HuH-7.5 (cell line): Measurements from ENCODE around the gene TSKU.
"Not testable (repeated sequence)": the region's sequence is repeated elsewhere in the genome, so short reads cannot be mapped to it uniquely, and the experiment has no call there.

Source experiments
- DNase-seq: peaks from one replicate; pipeline ENCODE4 v3.0.0; 2011; ENCODE audit warnings: low spot score

Gene TSKU

GRCh38 chr11:76801736-76802135 is 18.6 kb downstream of the TSKU start:
- peak; percentile 58 for DNase-seq

GRCh38 chr11:76802151-76802550 is 19.0 kb downstream of the TSKU start:
- no peak for DNase-seq

- DNase-seq: no peak
These were observed 19.5 kb downstream of the TSKU start for GRCh38 chr11:76802621-76803020.

GRCh38 chr11:76803023-76803422 is 19.9 kb downstream of the TSKU start:
- DNase-seq: peak; percentile 20

- no peak for DNase-seq
These were observed 20.9 kb downstream of the TSKU start for GRCh38 chr11:76803811-76804600.

- peak; percentile 14 for DNase-seq
These were observed 22.2 kb downstream of the TSKU start for GRCh38 chr11:76805206-76805913.

- DNase-seq: no peak
These were observed 23.0 kb downstream of the TSKU start for GRCh38 chr11:76806131-76806530.

- no peak for DNase-seq
These were observed 23.6 kb downstream of the TSKU start for GRCh38 chr11:76806608-76807205.

GRCh38 chr11:76807206-76807875 is 24.2 kb downstream of the TSKU start:
- peak; percentile 69 for DNase-seq

GRCh38 chr11:76808171-76808570 is 25.0 kb downstream of the TSKU start:
- DNase-seq: no peak

GRCh38 chr11:76808996-76809395 is 25.8 kb downstream of the TSKU start:
- DNase-seq: no peak

GRCh38 chr11:76810151-76810853 is 27.1 kb downstream of the TSKU start:
- DNase-seq: peak; percentile 18

- no peak for DNase-seq
These were observed 28.1 kb downstream of the TSKU start for GRCh38 chr11:76811259-76811658.

GRCh38 chr11:76814414-76814813 is 31.3 kb downstream of the TSKU start:
- DNase-seq: no peak

- DNase-seq: not testable (repeated sequence)
These were observed 32.5 kb downstream of the TSKU start for GRCh38 chr11:76815678-76816077.

GRCh38 chr11:76820184-76820566 is 37.0 kb downstream of the TSKU start:
- DNase-seq: no peak

- not testable (repeated sequence) for DNase-seq
These were observed 38.2 kb downstream of the TSKU start for GRCh38 chr11:76821396-76821795.

GRCh38 chr11:76822406-76822805 is 39.2 kb downstream of the TSKU start:
- DNase-seq: no peak

GRCh38 chr11:76823481-76824028 is 40.4 kb downstream of the TSKU start:
- DNase-seq: no peak

- no peak for DNase-seq
These were observed 41.2 kb downstream of the TSKU start for GRCh38 chr11:76824083-76824939.
